CD4-positive, alpha-beta T cell treated with Interleukin-17A for 4 hours (primary cell): ENCODE measurements around the gene C12orf57.

ENCODE experiments used
- DNase-seq: peaks from one replicate; pipeline ENCODE4 v3.0.0-alpha.2; 2020; ENCODE audit warnings: mixed read lengths

C12orf57 gene

DNA sequence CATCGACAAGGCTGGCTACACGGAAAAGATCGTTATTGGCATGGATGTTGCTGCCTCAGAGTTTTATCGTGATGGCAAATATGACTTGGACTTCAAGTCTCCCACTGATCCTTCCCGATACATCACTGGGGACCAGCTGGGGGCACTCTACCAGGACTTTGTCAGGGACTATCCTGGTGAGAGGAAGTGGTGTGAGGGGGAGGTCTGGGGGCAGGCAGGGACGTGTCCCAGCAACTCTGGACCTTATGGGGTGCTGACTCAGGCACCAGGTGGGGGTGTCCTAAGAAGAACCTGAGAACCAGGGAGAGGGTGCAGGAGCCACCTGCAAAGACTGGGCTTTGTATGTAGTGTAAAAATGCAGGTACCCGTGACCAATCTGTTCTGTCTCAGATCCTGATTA, 24.2 kb upstream of the C12orf57 start:
- DNase-seq: no peak

- DNase-seq: no peak
These were observed 22.3 kb upstream of the C12orf57 start for GRCh38 chr12:6921539-6921938.

- DNase-seq: no peak
These were observed 21.6 kb upstream of the C12orf57 start for GRCh38 chr12:6921996-6922946.

- no peak for DNase-seq
These were observed 20.7 kb upstream of the C12orf57 start for GRCh38 chr12:6923003-6923732.

- no peak for DNase-seq
These were observed 20.0 kb upstream of the C12orf57 start for GRCh38 chr12:6923851-6924250.

DNA sequence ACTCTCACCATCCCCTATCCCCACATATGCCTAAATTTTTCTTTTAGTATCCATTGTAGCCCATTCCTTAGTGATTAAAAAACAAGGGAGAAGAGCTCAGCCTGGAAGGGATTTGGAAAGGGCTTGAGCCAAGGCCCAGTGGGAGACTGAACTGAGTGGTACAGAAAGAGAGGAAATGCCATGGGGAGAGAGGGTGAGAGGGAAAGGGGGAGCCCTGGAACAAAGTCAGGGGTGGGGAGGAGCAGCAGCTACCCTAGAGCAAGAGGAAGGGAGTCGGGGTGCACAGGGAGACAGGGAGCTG, 18.6 kb upstream of the C12orf57 start:
- DNase-seq: no peak

- DNase-seq: no peak
These were observed 18.1 kb upstream of the C12orf57 start for GRCh38 chr12:6925540-6926279.

GRCh38 chr12:6927379-6928021, 16.3 kb upstream of the C12orf57 start, which contains the start of gene ATN1:
Gene ATN1 (plus strand): TSS chr12:6927959. CDS start chr12:6934002, 6,043 bp downstream.
- peak; percentile 58 for DNase-seq

- DNase-seq: peak; percentile 40
These were observed 15.7 kb upstream of the C12orf57 start for GRCh38 chr12:6928022-6928702.

GRCh38 chr12:6928703-6929407, 15.0 kb upstream of the C12orf57 start:
- no peak for DNase-seq

DNA sequence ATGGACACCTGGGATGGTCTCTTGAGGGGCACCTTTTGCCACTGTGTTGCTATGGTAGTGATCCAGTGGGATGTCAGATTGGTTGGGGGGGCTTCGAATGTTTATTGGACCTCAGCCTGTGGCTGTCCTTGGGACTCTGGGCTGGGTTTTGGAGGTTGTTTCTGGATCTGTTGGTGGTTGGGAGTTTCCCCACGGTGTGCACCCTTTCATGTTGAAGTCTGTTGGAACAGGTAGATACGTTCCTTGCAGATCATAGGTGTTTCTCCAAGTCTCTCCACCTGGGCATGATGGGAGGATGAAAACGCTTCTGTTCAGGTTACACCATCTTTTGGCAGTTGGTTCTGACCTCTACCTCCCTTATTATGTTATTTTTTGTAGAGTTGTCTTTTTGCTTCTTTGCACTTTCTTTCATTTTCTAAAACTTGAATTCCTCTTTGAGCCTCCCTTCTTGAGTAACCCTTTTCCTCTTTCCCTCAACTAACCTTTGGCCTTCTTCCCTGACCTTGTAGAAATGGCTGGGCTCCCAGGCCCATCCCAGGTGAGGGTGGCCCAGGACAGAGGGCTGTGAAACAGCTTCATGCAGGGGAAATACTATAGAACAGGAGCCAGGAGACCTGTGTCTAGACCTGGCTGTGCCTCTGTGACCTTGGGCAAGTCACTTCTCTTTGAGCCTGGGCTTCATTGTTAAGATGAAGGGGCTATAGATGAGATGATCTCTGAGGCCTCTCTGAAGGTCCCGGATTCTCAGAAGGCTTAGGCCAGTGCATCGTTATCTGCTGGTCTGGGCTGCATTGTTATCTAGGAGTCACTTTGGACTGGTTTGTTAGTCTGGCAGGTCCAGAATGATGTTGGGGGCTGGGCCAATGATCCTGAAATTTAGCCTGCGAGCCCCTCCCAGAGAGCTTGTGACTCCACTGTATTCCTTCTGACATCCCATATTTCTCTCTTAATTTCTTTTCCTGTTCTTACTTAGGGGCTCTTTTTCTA, 14.1 kb upstream of the C12orf57 start:
- DNase-seq: no peak

GRCh38 chr12:6932766-6933165, 11.1 kb upstream of the C12orf57 start:
- no peak for DNase-seq

- DNase-seq: no peak
These were observed 9.7 kb upstream of the C12orf57 start for GRCh38 chr12:6934110-6934509.

DNA sequence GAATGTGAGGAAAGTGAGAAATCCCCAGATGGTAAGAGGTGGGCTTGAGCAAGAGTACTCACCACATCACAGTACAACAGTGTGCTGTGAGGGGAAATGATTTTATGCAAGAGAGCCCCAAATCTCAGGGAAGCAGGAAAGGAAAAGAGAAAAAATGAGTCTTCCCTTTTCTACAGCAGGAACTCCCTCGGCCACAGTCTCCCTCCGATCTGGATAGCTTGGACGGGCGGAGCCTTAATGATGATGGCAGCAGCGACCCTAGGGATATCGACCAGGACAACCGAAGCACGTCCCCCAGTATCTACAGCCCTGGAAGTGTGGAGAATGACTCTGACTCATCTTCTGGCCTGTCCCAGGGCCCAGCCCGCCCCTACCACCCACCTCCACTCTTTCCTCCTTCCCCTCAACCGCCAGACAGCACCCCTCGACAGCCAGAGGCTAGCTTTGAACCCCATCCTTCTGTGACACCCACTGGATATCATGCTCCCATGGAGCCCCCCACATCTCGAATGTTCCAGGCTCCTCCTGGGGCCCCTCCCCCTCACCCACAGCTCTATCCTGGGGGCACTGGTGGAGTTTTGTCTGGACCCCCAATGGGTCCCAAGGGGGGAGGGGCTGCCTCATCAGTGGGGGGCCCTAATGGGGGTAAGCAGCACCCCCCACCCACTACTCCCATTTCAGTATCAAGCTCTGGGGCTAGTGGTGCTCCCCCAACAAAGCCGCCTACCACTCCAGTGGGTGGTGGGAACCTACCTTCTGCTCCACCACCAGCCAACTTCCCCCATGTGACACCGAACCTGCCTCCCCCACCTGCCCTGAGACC, 8.2 kb upstream of the C12orf57 start:
- DNase-seq: no peak

DNA sequence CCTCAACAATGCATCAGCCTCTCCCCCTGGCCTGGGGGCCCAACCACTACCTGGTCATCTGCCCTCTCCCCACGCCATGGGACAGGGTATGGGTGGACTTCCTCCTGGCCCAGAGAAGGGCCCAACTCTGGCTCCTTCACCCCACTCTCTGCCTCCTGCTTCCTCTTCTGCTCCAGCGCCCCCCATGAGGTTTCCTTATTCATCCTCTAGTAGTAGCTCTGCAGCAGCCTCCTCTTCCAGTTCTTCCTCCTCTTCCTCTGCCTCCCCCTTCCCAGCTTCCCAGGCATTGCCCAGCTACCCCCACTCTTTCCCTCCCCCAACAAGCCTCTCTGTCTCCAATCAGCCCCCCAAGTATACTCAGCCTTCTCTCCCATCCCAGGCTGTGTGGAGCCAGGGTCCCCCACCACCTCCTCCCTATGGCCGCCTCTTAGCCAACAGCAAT, 7.6 kb upstream of the C12orf57 start:
- DNase-seq: no peak

GRCh38 chr12:6936636-6937480, 7.0 kb upstream of the C12orf57 start:
- DNase-seq: peak; percentile 60

- DNase-seq: peak; percentile 93
These were observed 6.1 kb upstream of the C12orf57 start for GRCh38 chr12:6937481-6938352.
